SK-N-MC (cell line): ENCODE data around the gene POLR2F.

Experiments used
- EZH2 ChIP-seq: fragments of 200-600 bp; sonication (generic); IDR thresholded peaks from one replicate; pipeline ENCODE4 v1.6.1; 2017; ENCODE audit warnings: antibody characterized with exemption
- POLR2AphosphoS5 ChIP-seq: IDR thresholded peaks from 2 replicates; pipeline ENCODE4 v1.6.1; 2012; ENCODE audit warnings: mild to moderate bottlenecking, low read depth, low read length, borderline replicate concordance

DNA sequence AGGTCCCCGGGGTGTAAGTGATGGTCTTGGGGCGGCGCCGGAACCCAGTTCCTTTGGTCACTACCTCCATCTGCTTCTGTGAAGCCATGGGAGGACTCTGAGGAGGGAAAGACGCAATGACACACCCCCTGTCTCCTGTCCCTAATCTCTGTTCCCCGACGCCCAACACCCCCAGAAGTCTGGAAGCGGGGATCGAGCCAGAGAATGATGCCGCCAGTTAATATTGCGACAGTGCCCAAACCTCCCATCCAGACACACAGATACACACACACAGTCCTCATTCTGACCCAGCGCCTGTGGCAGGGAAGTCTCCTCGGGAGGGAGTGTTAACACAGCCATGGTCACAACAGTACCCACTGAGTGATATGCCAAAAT, 450 bp upstream of the POLR2F start:
- no peak for TF ChIP-seq EZH2
- TF ChIP-seq POLR2AphosphoS5, result no peak
